WTC11 (cell line): Measurements from ENCODE around the gene BACH2. TPM values are rescaled to one million over a fixed set of nuclear protein-coding genes. Genes with fewer than 3 reads are reported as not detected.

Source experiments
- ATAC-seq: fragments of 200-7000 bp; cut with Tn5 transposase; 2 replicates; pipeline ENCODE4 v1.10.0; 2021; ENCODE audit warnings: mild to moderate bottlenecking, moderate library complexity
- CTCF ChIA-PET: fragments of 300-600 bp; sonication (Branson Sonifier 250); formaldehyde crosslinking; loops from one replicate; lab custom pipeline; 2021; ENCODE audit warnings: antibody characterized with exemption; lab: Charles Lee
- POLR2A ChIA-PET: fragments of 350-600 bp; sonication (Branson Sonifier 250); formaldehyde crosslinking; loops from one replicate; lab custom pipeline; 2021; ENCODE audit warnings: antibody characterized with exemption; lab: Charles Lee
- DNase-seq: peaks from one replicate; pipeline ENCODE4 v3.0.0; 2021; ENCODE audit warnings: low spot score
- H3K27ac Mint-ChIP-seq: 2 replicates; pipeline ENCODE4 v1.8.0; 2021; ENCODE audit warnings: mixed read lengths
- H3K27me3 Mint-ChIP-seq: 2 replicates; pipeline ENCODE4 v1.8.0; 2021; ENCODE audit warnings: low read depth, mild to moderate bottlenecking, moderate library complexity, mixed read lengths
- H3K36me3 Mint-ChIP-seq: 2 replicates; pipeline ENCODE4 v1.8.0; 2021; ENCODE audit warnings: mixed read lengths
- H3K4me1 Mint-ChIP-seq: 2 replicates; pipeline ENCODE4 v1.8.0; 2022; ENCODE audit warnings: mixed read lengths
- H3K4me3 Mint-ChIP-seq: 2 replicates; pipeline ENCODE4 v1.8.0; 2021; ENCODE audit warnings: mild to moderate bottlenecking, moderate library complexity, mixed read lengths
- H3K9me3 Mint-ChIP-seq: 2 replicates; pipeline ENCODE4 v1.8.0; 2021; ENCODE audit warnings: mixed read lengths
- CDX4 ChIP-seq: fragments of 250-450 bp; sonication (Bioruptor Pico); IDR thresholded peaks from 2 replicates; pipeline ENCODE4 v1.9.0; 2021; ENCODE audit warnings: moderate library complexity, mild to moderate bottlenecking, inconsistent platforms, borderline replicate concordance
- CREB1 ChIP-seq: sonication (generic); formaldehyde crosslinking; IDR thresholded peaks from 2 replicates; pipeline ENCODE4 v1.8.0; 2023; ENCODE audit warnings: mild to moderate bottlenecking, missing genetic modification reagents
- CREM ChIP-seq: sonication (generic); formaldehyde crosslinking; IDR thresholded peaks from 2 replicates; pipeline ENCODE4 v1.8.1; 2022; ENCODE audit warnings: mild to moderate bottlenecking, missing genetic modification reagents, moderate library complexity
- E2F5 ChIP-seq: sonication (generic); formaldehyde crosslinking; IDR thresholded peaks from 2 replicates; pipeline ENCODE4 v1.8.1; 2022; ENCODE audit warnings: mild to moderate bottlenecking, moderate library complexity, missing genetic modification reagents
- ETV6 ChIP-seq: sonication (generic); formaldehyde crosslinking; IDR thresholded peaks from 2 replicates; pipeline ENCODE4 v1.8.1; 2022; ENCODE audit warnings: mild to moderate bottlenecking, missing genetic modification reagents
- FOXJ3 ChIP-seq: sonication (generic); formaldehyde crosslinking; IDR thresholded peaks from 2 replicates; pipeline ENCODE4 v1.9.0; 2021; ENCODE audit warnings: missing genetic modification reagents, mild to moderate bottlenecking, borderline replicate concordance
- HMGA2 ChIP-seq: fragments of 250-450 bp; sonication (Bioruptor Pico); IDR thresholded peaks from 2 replicates; pipeline ENCODE4 v1.4.0; 2021; ENCODE audit warnings: mild to moderate bottlenecking, moderate library complexity
- IRF1 ChIP-seq: sonication (generic); formaldehyde crosslinking; IDR thresholded peaks from 2 replicates; pipeline ENCODE4 v1.8.0; 2023; ENCODE audit warnings: missing genetic modification reagents
- NFATC4 ChIP-seq: fragments of 250-450 bp; sonication (Bioruptor Pico); IDR thresholded peaks from 2 replicates; pipeline ENCODE4 v1.9.0; 2021; ENCODE audit warnings: mild to moderate bottlenecking
- SP1 ChIP-seq: sonication (generic); formaldehyde crosslinking; conservative IDR thresholded peaks from 2 replicates; pipeline ENCODE4 v1.8.1; 2022; ENCODE audit warnings: missing genetic modification reagents
- ZBTB21 ChIP-seq: sonication (generic); formaldehyde crosslinking; IDR thresholded peaks from 2 replicates; pipeline ENCODE4 v1.8.1; 2023; ENCODE audit warnings: mild to moderate bottlenecking, missing genetic modification reagents, borderline replicate concordance
- ZNF138 ChIP-seq: sonication (generic); formaldehyde crosslinking; conservative IDR thresholded peaks from 2 replicates; pipeline ENCODE4 v1.8.1; 2022; ENCODE audit warnings: mild to moderate bottlenecking, moderate library complexity, missing genetic modification reagents
- ZNF219 ChIP-seq: sonication (generic); formaldehyde crosslinking; IDR thresholded peaks from 2 replicates; pipeline ENCODE4 v1.8.0; 2023; ENCODE audit warnings: missing genetic modification reagents, mild to moderate bottlenecking, borderline replicate concordance
- ZNF416 ChIP-seq: fragments of 250-450 bp; sonication (Bioruptor Pico); IDR thresholded peaks from 2 replicates; pipeline ENCODE4 v1.9.0; 2021; ENCODE audit warnings: mild to moderate bottlenecking, inconsistent platforms
- ZSCAN18 ChIP-seq: fragments of 250-450 bp; sonication (Bioruptor Pico); IDR thresholded peaks from 2 replicates; pipeline ENCODE4 v2.1.2; 2022; ENCODE audit warnings: mild to moderate bottlenecking, moderate library complexity
- total RNA-seq: library from RNA; stranded (reverse); gene quantifications from 3 replicates; pipeline ENCODE4 v1.2.3, GENCODE V29; 2021
- TF ChIP-seq, protein P1 (sequence below): sonication (generic); formaldehyde crosslinking; IDR thresholded peaks from 2 replicates; pipeline ENCODE4 v1.8.1; 2023; ENCODE audit warnings: mild to moderate bottlenecking, moderate library complexity, missing genetic modification reagents
- TF ChIP-seq, protein P2 (sequence below): sonication (generic); formaldehyde crosslinking; IDR thresholded peaks from 2 replicates; pipeline ENCODE4 v1.8.1; 2023; ENCODE audit warnings: mild to moderate bottlenecking, missing genetic modification reagents, borderline replicate concordance

Gene BACH2
- total RNA-seq, 1 experiment from 2014 or later, result 5.9 TPM

- CTCF ChIA-PET, result no interaction called here
- ATAC-seq, result no peak
Observed at GRCh38 chr6:90103056-90103800, 193.4 kb downstream of the BACH2 start.

More at GRCh38 chr6:90103056-90103800, 193.4 kb downstream of the BACH2 start:
- no peaks in the 10 kb centered on the region for H3K27me3 Mint-ChIP-seq
- H3K4me3 Mint-ChIP-seq, result no peak overlapping the region
- no peak for TF ChIP-seq CDX4 (CRISPR knock-in tag)
- TF ChIP-seq CREB1 (CRISPR knock-in tag), result no peak
- TF ChIP-seq E2F5 (CRISPR knock-in tag), result no peak
- no peak for TF ChIP-seq ZBTB21
- TF ChIP-seq ETV6 (CRISPR knock-in tag), result no peak
- TF ChIP-seq, protein P1, sequence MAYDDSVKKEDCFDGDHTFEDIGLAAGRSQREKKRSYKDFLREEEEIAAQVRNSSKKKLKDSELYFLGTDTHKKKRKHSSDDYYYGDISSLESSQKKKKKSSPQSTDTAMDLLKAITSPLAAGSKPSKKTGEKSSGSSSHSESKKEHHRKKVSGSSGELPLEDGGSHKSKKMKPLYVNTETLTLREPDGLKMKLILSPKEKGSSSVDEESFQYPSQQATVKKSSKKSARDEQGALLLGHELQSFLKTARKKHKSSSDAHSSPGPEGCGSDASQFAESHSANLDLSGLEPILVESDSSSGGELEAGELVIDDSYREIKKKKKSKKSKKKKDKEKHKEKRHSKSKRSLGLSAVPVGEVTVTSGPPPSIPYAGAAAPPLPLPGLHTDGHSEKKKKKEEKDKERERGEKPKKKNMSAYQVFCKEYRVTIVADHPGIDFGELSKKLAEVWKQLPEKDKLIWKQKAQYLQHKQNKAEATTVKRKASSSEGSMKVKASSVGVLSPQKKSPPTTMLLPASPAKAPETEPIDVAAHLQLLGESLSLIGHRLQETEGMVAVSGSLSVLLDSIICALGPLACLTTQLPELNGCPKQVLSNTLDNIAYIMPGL (CRISPR knock-in tag), result no peak
- TF ChIP-seq, protein P2, sequence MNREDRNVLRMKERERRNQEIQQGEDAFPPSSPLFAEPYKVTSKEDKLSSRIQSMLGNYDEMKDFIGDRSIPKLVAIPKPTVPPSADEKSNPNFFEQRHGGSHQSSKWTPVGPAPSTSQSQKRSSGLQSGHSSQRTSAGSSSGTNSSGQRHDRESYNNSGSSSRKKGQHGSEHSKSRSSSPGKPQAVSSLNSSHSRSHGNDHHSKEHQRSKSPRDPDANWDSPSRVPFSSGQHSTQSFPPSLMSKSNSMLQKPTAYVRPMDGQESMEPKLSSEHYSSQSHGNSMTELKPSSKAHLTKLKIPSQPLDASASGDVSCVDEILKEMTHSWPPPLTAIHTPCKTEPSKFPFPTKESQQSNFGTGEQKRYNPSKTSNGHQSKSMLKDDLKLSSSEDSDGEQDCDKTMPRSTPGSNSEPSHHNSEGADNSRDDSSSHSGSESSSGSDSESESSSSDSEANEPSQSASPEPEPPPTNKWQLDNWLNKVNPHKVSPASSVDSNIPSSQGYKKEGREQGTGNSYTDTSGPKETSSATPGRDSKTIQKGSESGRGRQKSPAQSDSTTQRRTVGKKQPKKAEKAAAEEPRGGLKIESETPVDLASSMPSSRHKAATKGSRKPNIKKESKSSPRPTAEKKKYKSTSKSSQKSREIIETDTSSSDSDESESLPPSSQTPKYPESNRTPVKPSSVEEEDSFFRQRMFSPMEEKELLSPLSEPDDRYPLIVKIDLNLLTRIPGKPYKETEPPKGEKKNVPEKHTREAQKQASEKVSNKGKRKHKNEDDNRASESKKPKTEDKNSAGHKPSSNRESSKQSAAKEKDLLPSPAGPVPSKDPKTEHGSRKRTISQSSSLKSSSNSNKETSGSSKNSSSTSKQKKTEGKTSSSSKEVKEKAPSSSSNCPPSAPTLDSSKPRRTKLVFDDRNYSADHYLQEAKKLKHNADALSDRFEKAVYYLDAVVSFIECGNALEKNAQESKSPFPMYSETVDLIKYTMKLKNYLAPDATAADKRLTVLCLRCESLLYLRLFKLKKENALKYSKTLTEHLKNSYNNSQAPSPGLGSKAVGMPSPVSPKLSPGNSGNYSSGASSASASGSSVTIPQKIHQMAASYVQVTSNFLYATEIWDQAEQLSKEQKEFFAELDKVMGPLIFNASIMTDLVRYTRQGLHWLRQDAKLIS, result no peak
- TF ChIP-seq ZSCAN18, result no peak
- TF ChIP-seq ZNF416 (CRISPR knock-in tag), result no peak
- TF ChIP-seq HMGA2 (CRISPR knock-in tag), result no peak
- no peak for TF ChIP-seq IRF1
- TF ChIP-seq ZNF219 (CRISPR knock-in tag), result no peak
- no peak for TF ChIP-seq SP1 (CRISPR knock-in tag)
- no peak for TF ChIP-seq ZNF138 (CRISPR knock-in tag)
- TF ChIP-seq FOXJ3 (CRISPR knock-in tag), result no peak
- TF ChIP-seq CREM (CRISPR knock-in tag), result no peak
- TF ChIP-seq NFATC4, result no peak
- no peak overlapping the region for H3K27ac Mint-ChIP-seq
- POLR2A ChIA-PET, result no interaction called here
- no peak for DNase-seq
- H3K36me3 Mint-ChIP-seq, result no peaks in the 10 kb centered on the region
- H3K9me3 Mint-ChIP-seq, result no peaks in the 10 kb centered on the region
- H3K4me1 Mint-ChIP-seq, result no peaks in the 10 kb centered on the region
